Measurements from ENCODE around the gene SLC9A9. TPM values are rescaled to one million over a fixed set of nuclear protein-coding genes. Genes with fewer than 3 reads are reported as not detected.

The SLC9A9 gene
- polyA plus RNA-seq, 1 donor from 2014 or later = 0.54 TPM

- H3K4me3 ChIP-seq (ENCODE audit: low read length) = no peak overlapping the region
- TF ChIP-seq REST (IDR thresholded peaks at IDR 0.05; ENCODE audit: borderline replicate concordance) = no peak
- TF ChIP-seq CTCF (IDR thresholded peaks at IDR 0.05; ENCODE audit: poor library complexity, severe bottlenecking) = no peak
- no peak for TF ChIP-seq POLR2AphosphoS5 (IDR thresholded peaks at IDR 0.05)
- TF ChIP-seq MXI1 (conservative IDR thresholded peaks at IDR 0.05; ENCODE audit: poor library complexity, severe bottlenecking) = no peak
- TF ChIP-seq RAD21 (conservative IDR thresholded peaks at IDR 0.05) = no peak
- TF ChIP-seq TAF1 (IDR thresholded peaks at IDR 0.05; ENCODE audit: low read depth) = no peak
- TF ChIP-seq SMC3 (conservative IDR thresholded peaks at IDR 0.05; ENCODE audit: poor library complexity) = no peak
- TF ChIP-seq EZH2 (IDR thresholded peaks at IDR 0.05; ENCODE audit: borderline replicate concordance, insufficient read depth, low read length, poor library complexity, severe bottlenecking) = no peak
- TF ChIP-seq EP300 (conservative IDR thresholded peaks at IDR 0.05; ENCODE audit: poor library complexity, severe bottlenecking) = no peak
- H3K27ac ChIP-seq (ENCODE audit: low read length) = no peak overlapping the region
- H2AFZ ChIP-seq (ENCODE audit: low read depth, low read length) = no peak overlapping the region
- H4K20me1 ChIP-seq (ENCODE audit: insufficient read depth) = no peaks in the 10 kb centered on the region
- no peaks in the 10 kb centered on the region for H3K79me2 ChIP-seq (replicated peaks; ENCODE audit: insufficient read depth, low read length)
- H3K27me3 ChIP-seq (ENCODE audit: insufficient read depth, low read depth, low read length) = no peaks in the 10 kb centered on the region
- no peak overlapping the region for H3K4me2 ChIP-seq (ENCODE audit: low read length)
- H3K9me3 ChIP-seq (ENCODE audit: low read length) = no peaks in the 10 kb centered on the region
- no peaks in the 10 kb centered on the region for H3K36me3 ChIP-seq (ENCODE audit: insufficient read depth, low read length)
- H3K9me2 ChIP-seq (ENCODE audit: insufficient read depth, low read length) = no peaks in the 10 kb centered on the region
- H3F3A ChIP-seq (ENCODE audit: insufficient read depth, low read length, poor library complexity, severe bottlenecking) = no peaks in the 10 kb centered on the region
- no peak overlapping the region for H3K9ac ChIP-seq (ENCODE audit: low read length)
Measured at GRCh38 chr3:143731320-143731719, 116.9 kb downstream of the SLC9A9 start.

GRCh38 chr3:143727391-143727790 lies 120.9 kb downstream of the SLC9A9 start:
- Histone ChIP-seq H3K4me2 (ENCODE audit: low read length) (no peak overlapping the region), H2AFZ (ENCODE audit: low read depth, low read length) (no peak overlapping the region)
- TF ChIP-seq EP300 (conservative IDR thresholded peaks at IDR 0.05; ENCODE audit: poor library complexity, severe bottlenecking) = no peak
- TF ChIP-seq REST (IDR thresholded peaks at IDR 0.05; ENCODE audit: borderline replicate concordance) = no peak
- TF ChIP-seq MXI1 (conservative IDR thresholded peaks at IDR 0.05; ENCODE audit: poor library complexity, severe bottlenecking) = no peak
- no peak for TF ChIP-seq RAD21 (conservative IDR thresholded peaks at IDR 0.05)
- TF ChIP-seq TAF1 (IDR thresholded peaks at IDR 0.05; ENCODE audit: low read depth) = no peak
- no peak for TF ChIP-seq POLR2AphosphoS5 (IDR thresholded peaks at IDR 0.05)
- TF ChIP-seq SMC3 (conservative IDR thresholded peaks at IDR 0.05; ENCODE audit: poor library complexity) = no peak
- no peak for TF ChIP-seq EZH2 (IDR thresholded peaks at IDR 0.05; ENCODE audit: borderline replicate concordance, insufficient read depth, low read length, poor library complexity, severe bottlenecking)
- TF ChIP-seq CTCF (IDR thresholded peaks at IDR 0.05; ENCODE audit: poor library complexity, severe bottlenecking) = no peak

More at GRCh38 chr3:143727391-143727790, 120.9 kb downstream of the SLC9A9 start:
- Histone ChIP-seq H3K27ac (ENCODE audit: low read length) (no peak overlapping the region), H3K9me2 (ENCODE audit: insufficient read depth, low read length) (no peaks in the 10 kb centered on the region), H3K27me3 (ENCODE audit: insufficient read depth, low read depth, low read length) (no peaks in the 10 kb centered on the region), H4K20me1 (ENCODE audit: insufficient read depth) (no peaks in the 10 kb centered on the region), H3F3A (ENCODE audit: insufficient read depth, low read length, poor library complexity, severe bottlenecking) (no peaks in the 10 kb centered on the region), H3K36me3 (ENCODE audit: insufficient read depth, low read length) (no peaks in the 10 kb centered on the region), H3K9ac (ENCODE audit: low read length) (no peak overlapping the region), H3K4me3 (ENCODE audit: low read length) (no peak overlapping the region), H3K9me3 (ENCODE audit: low read length) (no peaks in the 10 kb centered on the region), H3K79me2 (replicated peaks; ENCODE audit: insufficient read depth, low read length) (no peaks in the 10 kb centered on the region)
